Endometrium (tissue), 2 donors: ENCODE results near the gene TMEM242.

Source experiments
- FAIRE-seq: peaks from 2 replicates; lab custom pipeline; 2012; peaks lifted over from hg19 to GRCh38; lab: Jason Lieb, UNC
- donor health status: control.
- donor health status: control.

The TMEM242 gene

DNA sequence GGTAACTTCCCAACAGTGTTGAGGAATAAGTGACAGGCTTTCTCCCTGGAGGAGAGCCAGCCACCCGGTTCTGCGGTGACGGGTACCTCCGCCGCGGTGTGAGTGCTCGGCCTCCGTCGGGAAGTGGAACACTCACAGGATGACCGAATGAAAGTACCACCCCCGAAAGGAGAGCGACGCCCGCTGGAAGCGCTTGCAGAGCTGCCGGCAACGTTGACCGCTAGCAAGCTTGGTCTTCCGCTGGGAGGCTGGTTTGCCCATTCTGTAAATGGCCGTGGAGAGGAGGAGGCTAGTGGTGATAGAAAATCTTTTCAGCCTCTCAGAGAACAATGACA, 614 bp upstream of the TMEM242 start:
- FAIRE-seq = no peak

GRCh38 chr6:157322792-157323254, 496 bp downstream of the TMEM242 start:
- no peak for FAIRE-seq

GRCh38 chr6:157316871-157317814, 6.2 kb downstream of the TMEM242 start:
- FAIRE-seq = no peak

DNA sequence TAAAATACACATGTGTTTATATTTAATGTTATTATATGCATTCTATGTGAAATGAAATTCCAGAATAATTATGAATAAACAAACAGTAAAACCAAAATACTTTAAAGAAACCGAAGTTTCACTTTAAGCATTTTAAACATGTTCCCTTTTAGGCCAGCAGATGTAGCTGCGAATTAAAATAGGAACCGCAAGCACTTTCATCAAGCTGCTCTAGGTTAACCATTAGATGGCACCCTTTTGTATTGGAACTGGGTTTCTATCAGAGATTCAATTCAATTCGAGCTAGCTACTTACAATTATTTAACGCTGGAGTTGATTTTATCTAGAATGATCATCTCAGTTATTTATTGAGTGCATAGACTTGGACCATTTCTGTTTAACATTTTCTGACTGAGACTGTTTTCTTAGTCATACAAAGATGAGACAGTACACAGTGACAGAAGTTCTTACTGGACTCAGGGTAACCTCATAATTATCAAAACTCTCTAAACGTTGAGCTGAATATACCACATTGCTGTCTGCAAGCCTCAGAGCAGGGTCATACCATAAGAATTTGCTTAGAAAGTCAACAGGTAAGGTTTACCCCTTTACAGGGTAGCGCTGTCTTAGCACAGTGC, 8.5 kb downstream of the TMEM242 start:
- no peak for FAIRE-seq

DNA sequence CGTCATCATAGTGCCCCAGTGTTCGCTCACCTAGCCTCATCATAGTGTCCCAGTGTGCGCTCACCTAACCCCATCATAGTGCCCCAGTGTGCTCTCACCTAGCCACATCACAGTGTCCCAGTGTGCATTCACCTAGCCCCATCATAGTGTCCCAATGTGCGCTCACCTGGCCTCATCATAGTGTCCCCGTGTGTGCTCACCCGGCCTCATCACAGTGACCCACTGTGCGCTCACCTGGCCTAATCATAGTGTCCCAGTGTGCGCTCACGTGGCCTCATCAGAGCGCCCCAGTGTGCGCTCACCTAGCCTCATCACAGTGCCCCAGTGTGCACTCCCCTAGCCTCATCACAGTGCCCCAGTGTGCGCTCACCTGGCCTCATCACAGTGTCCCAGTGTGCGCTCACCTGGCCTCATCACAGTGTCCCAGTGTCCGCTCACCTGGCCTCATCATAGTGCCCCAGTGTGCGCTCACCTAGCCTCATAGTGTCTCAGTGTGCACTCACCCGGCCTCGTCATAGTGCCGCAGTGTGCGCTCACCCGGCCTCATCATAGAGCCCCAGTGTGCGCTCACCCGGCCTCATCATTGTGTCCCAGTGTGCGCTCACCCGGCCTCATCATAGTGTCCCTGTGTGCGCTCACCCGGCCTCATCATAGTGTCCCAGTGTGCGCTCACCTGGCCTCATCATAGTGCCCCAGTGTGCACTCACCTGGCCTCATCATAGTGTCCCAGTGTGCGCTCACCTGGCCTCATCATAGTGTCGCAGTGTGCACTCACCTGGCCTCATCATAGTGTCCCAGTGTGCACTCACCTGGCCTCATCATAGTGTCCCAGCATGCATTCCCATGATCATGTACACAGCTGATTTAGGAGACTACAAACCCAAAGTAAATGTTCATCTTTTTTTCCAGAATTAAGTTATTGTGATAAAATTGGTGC, 9.5 kb downstream of the TMEM242 start:
- FAIRE-seq = no peak

DNA sequence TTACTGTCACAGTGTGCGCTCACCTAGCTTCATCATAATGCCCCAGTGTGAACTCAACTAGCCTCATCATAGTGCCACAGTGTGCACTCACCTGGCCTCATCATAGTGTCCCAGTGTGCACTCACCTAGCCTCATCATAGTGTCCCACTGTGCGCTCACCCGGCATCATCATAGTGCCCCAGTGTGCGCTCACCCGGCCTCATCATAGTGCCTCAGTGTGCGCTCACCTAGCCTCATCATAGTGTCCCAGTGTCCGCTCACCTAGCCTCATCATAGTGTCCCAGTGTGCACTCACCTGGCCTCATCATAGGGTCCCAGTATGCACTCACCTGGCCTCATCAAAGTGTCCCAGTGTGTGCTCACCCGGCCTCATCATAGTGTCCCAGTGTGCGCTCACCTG, 10.6 kb downstream of the TMEM242 start:
- no peak for FAIRE-seq

GRCh38 chr6:157310693-157311092, 12.6 kb downstream of the TMEM242 start:
- FAIRE-seq = peak; percentile 50

DNA sequence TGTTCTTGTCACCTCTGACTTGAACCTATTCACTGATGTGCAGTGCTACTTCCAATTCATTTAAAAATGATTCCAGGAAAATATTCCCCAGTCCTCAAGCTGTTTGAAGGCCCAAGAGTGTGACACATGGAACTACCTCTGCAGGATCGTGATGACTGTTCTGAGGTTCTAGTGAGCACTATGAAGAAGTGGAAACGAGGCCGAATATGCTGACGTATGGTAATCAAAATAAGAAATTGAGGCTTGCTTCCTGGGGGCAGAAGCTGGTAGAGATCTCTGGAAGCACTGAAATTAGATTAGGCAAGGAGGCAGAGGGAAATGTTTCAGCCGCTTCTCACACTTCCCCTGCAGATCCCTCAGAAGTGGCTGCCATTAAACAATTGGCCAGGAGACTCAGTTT, 15.7 kb downstream of the TMEM242 start:
- no peak for FAIRE-seq

- FAIRE-seq = no peak
Observed at GRCh38 chr6:157305670-157306653, 17.4 kb downstream of the TMEM242 start.

- FAIRE-seq = no peak
Observed at GRCh38 chr6:157304899-157305663, 18.2 kb downstream of the TMEM242 start.

- FAIRE-seq = no peak
Observed at GRCh38 chr6:157302736-157303135, 20.6 kb downstream of the TMEM242 start.

DNA sequence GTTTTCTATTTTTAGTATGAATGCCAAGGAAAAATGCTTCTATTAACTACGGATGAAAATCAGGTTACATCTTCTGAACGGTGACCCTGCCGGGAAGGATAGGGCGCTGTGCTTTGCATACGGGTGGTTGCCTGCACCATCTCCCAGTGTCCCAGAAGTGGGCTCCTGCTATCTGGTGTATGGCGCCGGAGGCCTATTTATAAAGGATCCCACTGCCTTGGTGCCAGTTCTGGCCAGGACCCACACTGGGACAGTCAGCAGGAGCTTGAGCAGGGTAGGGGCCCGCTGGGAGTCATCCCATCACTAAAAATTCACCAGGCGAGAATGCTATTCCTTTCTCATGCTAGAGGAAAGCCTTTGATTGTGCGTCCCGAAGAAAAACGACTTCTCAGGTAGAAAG, 22.9 kb downstream of the TMEM242 start:
- FAIRE-seq = no peak

GRCh38 chr6:157300006-157300405, 23.3 kb downstream of the TMEM242 start:
- no peak for FAIRE-seq

GRCh38 chr6:157298216-157298724, 25.0 kb downstream of the TMEM242 start:
- no peak for FAIRE-seq

GRCh38 chr6:157294654-157295053, 28.7 kb downstream of the TMEM242 start:
- FAIRE-seq = no peak

DNA sequence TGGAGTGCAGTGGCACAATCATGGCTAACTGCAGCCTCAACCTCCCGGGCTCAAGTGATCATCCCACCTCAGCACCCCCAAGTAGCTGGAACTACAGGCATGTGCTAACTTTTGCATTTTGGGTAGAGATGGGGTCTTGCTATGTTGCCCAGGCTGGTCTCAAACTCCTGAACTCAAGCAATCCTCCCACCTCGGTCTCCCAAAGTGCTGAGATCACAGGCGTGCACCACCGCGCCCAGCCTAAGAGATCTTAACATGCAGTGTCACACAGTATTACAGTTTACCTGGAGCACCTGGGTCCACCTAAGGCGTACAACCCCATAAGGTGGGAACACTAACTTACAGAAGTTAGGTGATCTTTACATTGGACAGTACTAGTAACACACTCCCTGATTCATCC, 29.5 kb downstream of the TMEM242 start:
- no peak for FAIRE-seq

DNA sequence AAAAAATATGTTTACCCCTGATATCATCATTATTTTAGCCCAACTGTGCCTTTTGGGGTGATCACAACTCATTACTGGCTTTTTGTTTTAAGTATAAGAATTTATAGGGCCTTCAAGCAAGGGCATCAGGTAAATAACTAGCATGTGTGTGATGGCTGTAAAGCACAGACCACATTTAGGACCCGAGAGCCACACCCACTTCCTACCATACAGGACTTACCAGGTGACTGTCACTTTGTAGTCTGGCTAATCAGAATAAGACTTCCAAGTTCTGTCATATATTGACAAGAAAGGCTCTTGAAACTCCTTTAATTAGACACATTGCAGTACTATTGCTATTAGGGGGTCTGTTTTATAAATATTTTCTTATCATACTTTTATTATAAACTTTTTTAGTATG, 31.1 kb downstream of the TMEM242 start:
- FAIRE-seq = no peak

DNA sequence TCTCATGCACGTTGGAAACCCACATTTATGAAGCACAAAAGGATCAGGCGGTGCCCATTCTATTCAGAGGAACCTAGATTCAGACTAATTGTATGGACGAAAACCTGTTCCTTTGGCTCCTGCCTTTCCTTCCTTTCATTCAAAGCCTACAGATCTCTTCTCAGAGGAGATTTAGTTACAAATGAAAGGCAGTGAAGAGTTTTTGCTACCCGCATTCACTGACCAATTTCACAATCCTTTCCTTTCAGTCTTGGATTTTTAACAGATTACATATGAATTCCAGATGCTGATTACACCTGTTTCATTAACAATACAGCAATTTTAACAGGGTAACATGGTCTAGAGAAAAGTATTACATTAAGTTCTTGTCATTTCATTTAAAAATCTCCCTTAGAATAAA, 32.0 kb downstream of the TMEM242 start:
- no peak for FAIRE-seq

DNA sequence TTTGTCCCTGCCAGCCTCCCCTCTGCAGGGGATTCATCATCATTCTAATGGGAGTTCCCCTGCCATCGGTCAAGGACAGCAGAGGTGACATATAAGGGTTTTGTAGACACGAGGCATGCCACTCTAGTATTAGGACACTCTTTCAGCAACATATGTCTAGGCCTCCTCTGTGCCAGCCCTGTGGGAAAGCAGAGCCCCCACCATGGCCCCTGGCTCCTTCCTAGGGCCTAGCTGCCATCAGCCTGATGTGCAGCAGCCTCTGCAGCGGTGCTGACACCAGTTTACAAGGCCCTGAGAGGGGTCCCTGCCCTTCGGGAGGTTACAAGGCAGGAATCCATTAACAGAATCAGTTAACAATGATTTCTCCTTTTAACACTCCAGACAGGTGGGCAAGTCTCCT, 32.5 kb downstream of the TMEM242 start:
- FAIRE-seq = no peak

- FAIRE-seq = no peak
Observed at GRCh38 chr6:157289764-157290163, 33.6 kb downstream of the TMEM242 start.
